A673 (cell line): Measurements from ENCODE around the gene CYSRT1. TPM values are rescaled to one million over a fixed set of nuclear protein-coding genes. Genes with fewer than 3 reads are reported as not detected.

ENCODE experiments used
- BruUV-seq: library from RNA; stranded (reverse); fragments of 400-500 nt; replicated peaks from 2 replicates; lab custom pipeline; 2021; lab: Mats Ljungman, UMichigan
- CTCF ChIA-PET: fragments of 300-600 bp; sonication (Branson Sonifier 250); formaldehyde crosslinking; loops from one replicate; lab custom pipeline; 2022; ENCODE audit warnings: antibody characterized with exemption; lab: Charles Lee
- POLR2A ChIA-PET: fragments of 300-600 bp; sonication (Branson Sonifier 250); formaldehyde crosslinking; loops from one replicate; lab custom pipeline; 2022; ENCODE audit warnings: antibody characterized with exemption; ENCODE audit not compliant: low non-redundant PET; lab: Charles Lee
- DNase-seq: peaks from one replicate; pipeline ENCODE4 v3.0.0-alpha.2; 2015; ENCODE audit warnings: low spot score
- H3K27ac ChIP-seq: fragments of 200-600 bp; sonication (generic); 2 replicates; pipeline ENCODE4 v1.5.1; 2016; ENCODE audit warnings: mixed run types, low read depth, mild to moderate bottlenecking, mixed read lengths, antibody characterized with exemption, low read length; ENCODE audit not compliant: poor library complexity, severe bottlenecking
- H3K27me3 ChIP-seq: fragments of 200-600 bp; sonication (generic); replicated peaks from 2 replicates; pipeline ENCODE4 v1.6.1; 2017; ENCODE audit warnings: mixed run types, low read depth, mild to moderate bottlenecking, mixed read lengths, antibody characterized with exemption, low read length; ENCODE audit not compliant: insufficient read depth, poor library complexity
- H3K36me3 ChIP-seq: fragments of 200-600 bp; sonication (generic); 2 replicates; pipeline ENCODE4 v1.6.1; 2016; ENCODE audit warnings: mixed run types, mild to moderate bottlenecking, mixed read lengths, antibody characterized with exemption, low read length; ENCODE audit not compliant: insufficient read depth, poor library complexity, severe bottlenecking
- H3K4me1 ChIP-seq: fragments of 200-600 bp; sonication (generic); 2 replicates; pipeline ENCODE4 v1.6.1; 2017; ENCODE audit warnings: mixed run types, mild to moderate bottlenecking, mixed read lengths, antibody characterized with exemption, low read length; ENCODE audit not compliant: insufficient read depth, poor library complexity, severe bottlenecking
- H3K4me3 ChIP-seq: fragments of 200-600 bp; sonication (generic); 2 replicates; pipeline ENCODE4 v1.5.1; 2016; ENCODE audit warnings: low read depth, mixed run types, mild to moderate bottlenecking, mixed read lengths, low read length; ENCODE audit not compliant: poor library complexity, severe bottlenecking
- H3K9me3 ChIP-seq: fragments of 200-600 bp; sonication (generic); 2 replicates; pipeline ENCODE4 v1.6.1; 2016; ENCODE audit warnings: mixed run types, low read depth, mild to moderate bottlenecking, mixed read lengths, antibody characterized with exemption, low read length; ENCODE audit not compliant: poor library complexity, severe bottlenecking
- EZH2 ChIP-seq: fragments of 200-600 bp; sonication (generic); IDR thresholded peaks from 2 replicates; pipeline ENCODE4 v1.6.1; 2017; ENCODE audit warnings: borderline replicate concordance, low read depth, mild to moderate bottlenecking, mixed read lengths, antibody characterized with exemption, low read length; ENCODE audit not compliant: poor library complexity, severe bottlenecking
- intact Hi-C: fragments of 100-400 bp; cut with micrococcal nuclease; formaldehyde crosslinking; loops from one replicate; pipeline ENCODE4 v1.10.0; 2022; ENCODE audit not compliant: unreplicated experiment
- total RNA-seq: library from RNA; stranded (reverse); gene quantifications from 2 replicates; pipeline ENCODE4 v1.2.3, GENCODE V29; 2021
- TF ChIP-seq, protein P1 (sequence below): fragments of 300-800, 200-600 bp; sonication (generic); conservative IDR thresholded peaks from 2 replicates; pipeline ENCODE4 v1.5.1; 2017; ENCODE audit warnings: low read depth, mild to moderate bottlenecking, antibody characterized with exemption, low read length, moderate library complexity, mixed read lengths

Gene CYSRT1
- total RNA-seq, 1 experiment from 2014 or later: 0.37 TPM

DNA sequence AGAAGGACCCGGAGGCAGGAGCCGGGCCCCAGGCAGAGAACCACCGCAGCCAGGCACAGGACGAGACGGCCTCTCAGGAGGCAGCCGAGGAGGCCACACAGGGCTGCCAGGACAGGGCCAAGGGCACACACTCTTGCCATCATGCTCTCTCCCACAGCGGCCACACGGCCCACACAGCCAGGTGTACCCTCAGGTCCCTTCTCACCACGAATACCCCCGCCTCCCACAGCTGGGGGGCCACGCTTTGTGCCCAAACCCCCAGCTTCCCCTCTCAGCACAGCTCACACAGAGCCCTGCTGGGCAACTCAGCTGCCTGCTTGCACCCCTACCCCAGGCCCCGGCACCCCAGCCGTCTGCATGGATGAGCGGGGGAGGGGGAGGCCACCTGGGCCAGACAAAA is 31.2 kb upstream of the CYSRT1 start:
- H3K9me3 ChIP-seq: no peaks in the 10 kb centered on the region
- H3K27me3 ChIP-seq: no peaks in the 10 kb centered on the region
- TF ChIP-seq, protein P1, sequence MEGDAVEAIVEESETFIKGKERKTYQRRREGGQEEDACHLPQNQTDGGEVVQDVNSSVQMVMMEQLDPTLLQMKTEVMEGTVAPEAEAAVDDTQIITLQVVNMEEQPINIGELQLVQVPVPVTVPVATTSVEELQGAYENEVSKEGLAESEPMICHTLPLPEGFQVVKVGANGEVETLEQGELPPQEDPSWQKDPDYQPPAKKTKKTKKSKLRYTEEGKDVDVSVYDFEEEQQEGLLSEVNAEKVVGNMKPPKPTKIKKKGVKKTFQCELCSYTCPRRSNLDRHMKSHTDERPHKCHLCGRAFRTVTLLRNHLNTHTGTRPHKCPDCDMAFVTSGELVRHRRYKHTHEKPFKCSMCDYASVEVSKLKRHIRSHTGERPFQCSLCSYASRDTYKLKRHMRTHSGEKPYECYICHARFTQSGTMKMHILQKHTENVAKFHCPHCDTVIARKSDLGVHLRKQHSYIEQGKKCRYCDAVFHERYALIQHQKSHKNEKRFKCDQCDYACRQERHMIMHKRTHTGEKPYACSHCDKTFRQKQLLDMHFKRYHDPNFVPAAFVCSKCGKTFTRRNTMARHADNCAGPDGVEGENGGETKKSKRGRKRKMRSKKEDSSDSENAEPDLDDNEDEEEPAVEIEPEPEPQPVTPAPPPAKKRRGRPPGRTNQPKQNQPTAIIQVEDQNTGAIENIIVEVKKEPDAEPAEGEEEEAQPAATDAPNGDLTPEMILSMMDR: no peak
- no peak for TF ChIP-seq EZH2
- no peak overlapping the region for H3K4me3 ChIP-seq
- no peak for DNase-seq
- POLR2A ChIA-PET: no interaction called here
- no peak overlapping the region for H3K27ac ChIP-seq
- intact Hi-C loops: no loop called here
- peaks cover 6% of the 10 kb centered on the region for H3K4me1 ChIP-seq
- BruUV-seq: no TSS peak
- CTCF ChIA-PET: no interaction called here
- peaks cover 2% of the 10 kb centered on the region for H3K36me3 ChIP-seq

DNA sequence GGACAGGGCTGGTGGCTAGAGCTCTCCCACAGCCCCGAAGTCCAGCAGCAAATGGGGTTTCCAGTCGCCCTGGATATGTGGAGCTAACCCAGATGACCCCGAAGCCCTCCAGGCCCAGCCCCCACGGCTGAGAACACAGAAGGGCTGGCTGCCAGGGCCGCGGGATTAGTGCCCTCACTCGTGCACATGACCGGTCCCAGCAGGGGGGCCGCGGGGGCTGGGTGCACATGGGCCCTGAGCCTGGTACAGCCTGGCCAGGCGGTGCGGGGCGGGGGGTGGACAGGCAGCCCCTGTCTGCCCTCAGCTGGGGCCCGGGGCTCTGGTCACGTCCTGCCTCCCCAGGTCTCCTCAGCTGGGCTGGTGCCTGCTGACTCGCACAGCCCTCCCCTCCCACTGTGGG is 30.6 kb upstream of the CYSRT1 start:
- no peaks in the 10 kb centered on the region for H3K27me3 ChIP-seq
- no peak overlapping the region for H3K27ac ChIP-seq
- no peaks in the 10 kb centered on the region for H3K9me3 ChIP-seq
- no peak for DNase-seq
- BruUV-seq: no TSS peak
- TF ChIP-seq, protein P1: no peak
- peaks cover 2% of the 10 kb centered on the region for H3K36me3 ChIP-seq
- H3K4me1 ChIP-seq: peaks cover 12% of the 10 kb centered on the region
- intact Hi-C loops: no loop called here
- POLR2A ChIA-PET: interaction anchor here (0.6 kb wide), 1 partner anchor 9 kb away, joined by 3 read pairs; no protein-coding TSS in a partner anchor
- CTCF ChIA-PET: interaction anchor here (0.7 kb wide), 1 partner anchor 42 kb away, joined by 3 read pairs; no protein-coding TSS in a partner anchor
- no peak overlapping the region for H3K4me3 ChIP-seq

DNA sequence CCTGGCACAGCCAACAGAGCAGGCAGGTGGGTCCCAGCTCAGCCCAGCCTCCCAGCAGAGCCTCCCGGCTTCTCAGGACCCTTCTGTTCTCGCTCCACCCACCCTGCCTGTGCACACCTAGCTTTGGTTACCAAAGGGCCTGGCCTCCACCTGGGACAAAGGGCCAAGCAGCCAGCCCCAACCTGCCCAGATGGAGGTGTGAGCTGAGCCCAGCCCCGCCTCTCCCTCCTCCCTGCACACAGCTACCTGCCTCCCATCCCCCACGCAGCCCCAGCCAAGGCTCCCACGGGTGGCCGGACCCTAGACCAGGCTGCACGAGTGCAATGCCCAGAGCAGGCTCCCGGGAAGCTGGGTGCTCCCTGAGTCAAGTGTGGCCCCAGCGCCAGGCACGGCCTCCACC is 30.1 kb upstream of the CYSRT1 start:
- intact Hi-C loops: no loop called here
- no peaks in the 10 kb centered on the region for H3K9me3 ChIP-seq
- no peaks in the 10 kb centered on the region for H3K27me3 ChIP-seq
- POLR2A ChIA-PET: interaction anchor here (0.6 kb wide), 1 partner anchor 10 kb away, joined by 3 read pairs; no protein-coding TSS in a partner anchor
- no peak overlapping the region for H3K4me3 ChIP-seq
- H3K4me1 ChIP-seq: peaks cover 13% of the 10 kb centered on the region
- no peak for DNase-seq
- CTCF ChIA-PET: interaction anchor here (0.7 kb wide), 1 partner anchor 42 kb away, joined by 3 read pairs; no protein-coding TSS in a partner anchor
- no peak overlapping the region for H3K27ac ChIP-seq
- peaks cover 2% of the 10 kb centered on the region for H3K36me3 ChIP-seq
- no TSS peak for BruUV-seq
- TF ChIP-seq EZH2: no peak
- TF ChIP-seq, protein P1: no peak
